Measurements from ENCODE around the gene ALDH3A1. TPM values are rescaled to one million over a fixed set of nuclear protein-coding genes. Genes with fewer than 3 reads are reported as not detected.

The ALDH3A1 gene
- total and polyA plus RNA-seq, 8 donors = 5.8 to 689 (median 145) TPM

- Histone ChIP-seq H3K27ac (peak overlapping the region in 2 of 5 donors; percentile 11 to 50), H3K4me3 (no peak overlapping the region), H3K9me3 (no peaks in the 10 kb centered on the region), H3K4me1 (peaks cover 16 to 38% (median 29%) of the 10 kb centered on the region in 4 donors), H3K27me3 (no peaks in the 10 kb centered on the region), H3K36me3 (no peaks in the 10 kb centered on the region)
- DNase-seq = peak in 1 of 2 donors; percentile 53
- TF ChIP-seq POLR2AphosphoS5 (IDR thresholded peaks at IDR 0.05) (peak in 1 of 3 donors; percentile 31), POLR2A (IDR thresholded peaks at IDR 0.05) (no peak)
- intact Hi-C loops (cut with DNase I; ENCODE audit: low total_unique reads) = no loop called here
- 88 to 96% (median 91%) methylated on average over 23 of the region's 23 CpGs for WGBS, 5 donors
Observed at GRCh38 chr17:19719355-19720209, 28.5 kb downstream of the ALDH3A1 start.

GRCh38 chr17:19718613-19719354 is 29.3 kb downstream of the ALDH3A1 start:
- no peaks in the 10 kb centered on the region for H3K27me3 ChIP-seq
- no peak overlapping the region for H3K4me3 ChIP-seq
- WGBS, 5 donors = 78 to 93% (median 85%) methylated on average over 18 of the region's 18 CpGs
- TF ChIP-seq EP300 (IDR thresholded peaks at IDR 0.05) (no peak), CTCF (IDR thresholded peaks at IDR 0.05) (no peak), POLR2AphosphoS5 (IDR thresholded peaks at IDR 0.05) (no peak), POLR2A (IDR thresholded peaks at IDR 0.05) (no peak)
- DNase-seq = no peak
- intact Hi-C loops (cut with DNase I; ENCODE audit: low total_unique reads) = no loop called here
- H3K4me1 ChIP-seq = peaks cover 8 to 35% (median 22%) of the 10 kb centered on the region in 4 donors
- no peaks in the 10 kb centered on the region for H3K36me3 ChIP-seq
- H3K9me3 ChIP-seq = no peaks in the 10 kb centered on the region
- no peak overlapping the region for H3K27ac ChIP-seq

- no peak overlapping the region for H3K4me3 ChIP-seq
- H3K4me1 ChIP-seq = peaks cover 8 to 35% (median 22%) of the 10 kb centered on the region in 4 donors
- H3K27me3 ChIP-seq = no peaks in the 10 kb centered on the region
- H3K36me3 ChIP-seq = no peaks in the 10 kb centered on the region
- no peak overlapping the region for H3K27ac ChIP-seq
- no peaks in the 10 kb centered on the region for H3K9me3 ChIP-seq
- intact Hi-C loops (cut with DNase I; ENCODE audit: low total_unique reads) = no loop called here
- TF ChIP-seq EP300 (IDR thresholded peaks at IDR 0.05) = no peak
- no peak for TF ChIP-seq CTCF (IDR thresholded peaks at IDR 0.05)
- TF ChIP-seq POLR2AphosphoS5 (IDR thresholded peaks at IDR 0.05) = no peak
- TF ChIP-seq POLR2A (IDR thresholded peaks at IDR 0.05) = no peak
- 83 to 90% (median 88%) methylated on average over 10 to 12 of the region's 12 CpGs for WGBS, 5 donors
- no peak for DNase-seq
Observed at GRCh38 chr17:19718041-19718612, 30.0 kb downstream of the ALDH3A1 start.

GRCh38 chr17:19717411-19717908 is 30.6 kb downstream of the ALDH3A1 start:
- intact Hi-C loops (cut with DNase I; ENCODE audit: low total_unique reads) = no loop called here
- Histone ChIP-seq H3K4me1 (peaks cover 8 to 35% (median 22%) of the 10 kb centered on the region in 4 donors), H3K27ac (no peak overlapping the region), H3K36me3 (no peaks in the 10 kb centered on the region), H3K27me3 (no peaks in the 10 kb centered on the region), H3K9me3 (no peaks in the 10 kb centered on the region), H3K4me3 (no peak overlapping the region)
- no peak for TF ChIP-seq POLR2AphosphoS5 (IDR thresholded peaks at IDR 0.05)
- no peak for DNase-seq
- 67 to 77% (median 74%) methylated on average over 10 of the region's 10 CpGs for WGBS, 5 donors

- intact Hi-C loops (cut with DNase I; ENCODE audit: low total_unique reads) = no loop called here
- WGBS, 5 donors = 89 to 98% (median 94%) methylated on average over 4 to 7 of the region's 7 CpGs
- TF ChIP-seq POLR2A (IDR thresholded peaks at IDR 0.05) (no peak), CTCF (IDR thresholded peaks at IDR 0.05) (no peak), EP300 (IDR thresholded peaks at IDR 0.05) (no peak), POLR2AphosphoS5 (IDR thresholded peaks at IDR 0.05) (no peak)
- peaks cover 8 to 35% (median 22%) of the 10 kb centered on the region in 4 donors for H3K4me1 ChIP-seq
- no peaks in the 10 kb centered on the region for H3K27me3 ChIP-seq
- no peak overlapping the region for H3K27ac ChIP-seq
- no peaks in the 10 kb centered on the region for H3K36me3 ChIP-seq
- H3K4me3 ChIP-seq = no peak overlapping the region
- no peak for DNase-seq
- H3K9me3 ChIP-seq = no peaks in the 10 kb centered on the region
Observed at GRCh38 chr17:19717031-19717360, 31.1 kb downstream of the ALDH3A1 start.

Measured in stomach (tissue), 9 donors.